ENCODE results near the gene MUC5B. TPM values are rescaled to one million over a fixed set of nuclear protein-coding genes. Genes with fewer than 3 reads are reported as not detected.
"Not testable (repeated sequence)": the region's sequence is repeated elsewhere in the genome, so short reads cannot be mapped to it uniquely, and the experiment has no call there.

The MUC5B gene
- not detected for total RNA-seq

- no peak for DNase-seq
Measured at GRCh38 chr11:1222491-1223345, at the start of gene MUC5B. Gene MUC5B (plus strand): TSS chr11:1223066. CDS start chr11:1223124, 58 bp downstream.

GRCh38 chr11:1173396-1173795, 49.5 kb upstream of the MUC5B start:
- DNase-seq = not testable (repeated sequence)

GRCh38 chr11:1174441-1175370, 48.2 kb upstream of the MUC5B start:
- DNase-seq = no peak

- no peak for DNase-seq
Measured at GRCh38 chr11:1175461-1176223, 47.2 kb upstream of the MUC5B start.

- no peak for DNase-seq
Measured at GRCh38 chr11:1176224-1177019, 46.4 kb upstream of the MUC5B start.

- no peak for DNase-seq
Measured at GRCh38 chr11:1177020-1177770, 45.7 kb upstream of the MUC5B start.

- no peak for DNase-seq
Measured at GRCh38 chr11:1177771-1178090, 45.1 kb upstream of the MUC5B start.

- DNase-seq = no peak
Measured at GRCh38 chr11:1178201-1178885, 44.5 kb upstream of the MUC5B start.

- DNase-seq = no peak
Measured at GRCh38 chr11:1178906-1179305, 44.0 kb upstream of the MUC5B start.

GRCh38 chr11:1179641-1180040, 43.2 kb upstream of the MUC5B start:
- no peak for DNase-seq

GRCh38 chr11:1180171-1180570, 42.7 kb upstream of the MUC5B start:
- DNase-seq = no peak

GRCh38 chr11:1180947-1181391, 41.9 kb upstream of the MUC5B start:
- DNase-seq = no peak

- no peak for DNase-seq
Measured at GRCh38 chr11:1181420-1181819, 41.4 kb upstream of the MUC5B start.

- no peak for DNase-seq
Measured at GRCh38 chr11:1181853-1182535, 40.9 kb upstream of the MUC5B start.

- not testable (repeated sequence) for DNase-seq
Measured at GRCh38 chr11:1184139-1184538, 38.7 kb upstream of the MUC5B start.

- not testable (repeated sequence) for DNase-seq
Measured at GRCh38 chr11:1188451-1189130, 34.3 kb upstream of the MUC5B start.

GRCh38 chr11:1189816-1190215, 33.0 kb upstream of the MUC5B start:
- not testable (repeated sequence) for DNase-seq

- not testable (repeated sequence) for DNase-seq
Measured at GRCh38 chr11:1191786-1192470, 30.9 kb upstream of the MUC5B start.
